ENCODE data around the gene MBOAT1. TPM values are rescaled to one million over a fixed set of nuclear protein-coding genes. Genes with fewer than 3 reads are reported as not detected.
"Not testable (repeated sequence)": the region's sequence is repeated elsewhere in the genome, so short reads cannot be mapped to it uniquely, and the experiment has no call there.

MBOAT1 gene
- total RNA-seq, 2 experiments from 2014 or later: 4.5 to 5.1 TPM

DNA sequence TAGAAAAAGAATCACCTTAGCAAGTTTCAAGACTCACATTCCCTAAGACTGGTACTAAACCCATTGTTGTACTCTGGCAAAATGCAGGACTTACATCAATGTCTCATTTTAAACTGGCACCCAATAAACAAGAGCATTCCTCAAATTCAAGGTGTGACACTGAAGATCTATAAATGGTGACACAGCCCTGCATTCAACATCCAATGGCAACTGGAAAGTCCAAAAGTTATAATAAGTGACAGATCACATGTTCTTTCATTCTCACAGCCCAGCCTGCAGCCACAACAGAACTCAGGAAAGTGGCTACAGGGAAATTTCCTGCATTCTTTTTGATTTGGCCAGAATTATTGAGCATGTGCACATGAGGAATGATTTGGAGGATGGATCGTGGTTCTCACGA is 57.5 kb downstream of the MBOAT1 start:
- DNase-seq: no peak
- Mint-ChIP-seq H3K27ac (no peak overlapping the region), H3K9me3 (no peaks in the 10 kb centered on the region), H3K4me1 (no peaks in the 10 kb centered on the region), H3K27me3 (no peaks in the 10 kb centered on the region), H3K36me3 (no peaks in the 10 kb centered on the region), H3K4me3 (no peak overlapping the region)

DNA sequence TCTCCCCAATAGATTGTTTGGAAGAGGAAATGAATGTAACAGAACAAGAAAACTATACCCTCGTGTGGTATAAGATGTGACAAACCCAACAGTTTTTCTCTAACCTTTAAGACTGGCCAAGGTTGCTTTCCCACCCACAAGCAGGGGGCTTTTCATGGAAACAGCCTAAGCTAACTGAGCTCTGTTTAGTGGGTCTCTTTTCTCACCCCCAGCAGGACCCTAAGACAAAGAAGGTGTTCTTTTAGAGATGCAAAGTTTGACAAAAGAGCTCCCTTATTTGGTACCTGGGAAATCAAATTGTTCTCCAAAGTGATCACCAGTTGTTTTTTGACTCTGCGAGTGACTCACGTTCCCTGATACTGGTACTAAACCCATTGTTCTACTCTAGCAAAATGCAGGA is 59.1 kb downstream of the MBOAT1 start:
- H3K27me3 Mint-ChIP-seq: no peaks in the 10 kb centered on the region
- H3K4me1 Mint-ChIP-seq: no peaks in the 10 kb centered on the region
- no peak for DNase-seq
- H3K9me3 Mint-ChIP-seq: no peaks in the 10 kb centered on the region
- no peaks in the 10 kb centered on the region for H3K36me3 Mint-ChIP-seq
- H3K27ac Mint-ChIP-seq: no peak overlapping the region
- no peak overlapping the region for H3K4me3 Mint-ChIP-seq

DNA sequence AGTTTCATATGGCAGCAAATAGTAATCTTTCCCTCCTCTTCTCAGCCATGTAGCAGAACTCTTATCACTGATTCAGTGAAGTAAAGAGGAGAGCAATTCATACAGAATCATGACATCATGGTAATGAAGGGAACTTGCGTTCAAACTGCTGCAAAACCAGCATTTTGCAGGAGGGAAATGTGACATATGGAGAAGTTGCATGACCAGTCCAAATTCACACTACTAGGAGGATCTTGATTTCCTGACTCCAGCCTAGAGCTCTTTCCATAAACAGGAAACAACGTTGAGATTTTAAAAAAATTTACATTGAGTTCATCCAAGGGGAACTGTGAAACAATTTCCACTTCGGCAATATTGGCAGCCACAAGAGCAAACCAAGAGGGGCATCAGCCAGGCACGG is 63.8 kb downstream of the MBOAT1 start:
- H3K27me3 Mint-ChIP-seq: no peaks in the 10 kb centered on the region
- no peak overlapping the region for H3K27ac Mint-ChIP-seq

DNA sequence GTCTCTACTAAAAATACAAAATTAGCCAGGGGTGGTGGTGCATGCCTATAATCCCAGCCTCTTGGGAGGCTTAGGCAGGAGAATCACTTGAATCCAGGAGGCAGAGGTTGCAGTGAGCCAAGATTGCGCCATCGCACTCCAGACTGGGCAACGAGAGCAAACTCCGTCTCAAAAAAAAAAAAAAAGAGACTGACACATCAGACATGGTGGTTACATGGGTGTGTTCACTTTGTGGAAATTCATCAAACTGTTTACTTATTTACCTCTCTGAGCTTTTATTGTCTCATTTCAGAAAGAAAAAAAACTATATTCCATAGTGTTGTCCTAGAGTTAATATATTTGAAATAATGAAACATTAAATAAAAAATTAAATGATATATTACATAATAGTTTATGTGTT is 64.8 kb downstream of the MBOAT1 start:
- no peak overlapping the region for H3K27ac Mint-ChIP-seq
- peaks cover 5% of the 10 kb centered on the region for H3K36me3 Mint-ChIP-seq
- no peak for DNase-seq
- H3K4me3 Mint-ChIP-seq: no peak overlapping the region
- peaks cover 3% of the 10 kb centered on the region for H3K9me3 Mint-ChIP-seq
- no peaks in the 10 kb centered on the region for H3K27me3 Mint-ChIP-seq
- H3K4me1 Mint-ChIP-seq: no peaks in the 10 kb centered on the region

More for the DNA sequence above, 63.8 kb downstream of the MBOAT1 start:
- Mint-ChIP-seq H3K36me3 (peaks cover 5% of the 10 kb centered on the region), H3K9me3 (peaks cover 3% of the 10 kb centered on the region), H3K4me1 (no peaks in the 10 kb centered on the region), H3K4me3 (no peak overlapping the region)
- DNase-seq: no peak

DNA sequence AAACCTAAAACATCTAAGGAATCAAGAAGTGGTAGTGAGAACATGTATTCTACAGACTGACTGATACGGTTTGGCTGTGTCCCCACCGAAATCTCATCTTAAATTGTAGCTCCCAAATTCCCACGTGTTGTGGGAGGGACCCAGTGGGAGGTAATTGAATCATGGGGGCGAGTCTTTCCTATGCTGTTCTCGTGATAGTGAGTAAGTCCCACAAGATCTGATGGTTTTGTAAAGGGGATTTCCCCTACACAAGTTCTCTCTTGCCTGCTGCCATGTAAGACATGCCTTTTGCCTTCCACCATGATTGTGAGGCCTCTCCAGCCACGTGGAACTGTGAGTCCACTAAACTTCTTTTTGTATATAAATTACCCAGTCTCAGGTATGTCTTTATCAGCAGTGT is 65.4 kb downstream of the MBOAT1 start:
- not testable (repeated sequence) for H3K36me3 Mint-ChIP-seq, H3K4me1 Mint-ChIP-seq, DNase-seq, H3K4me3 Mint-ChIP-seq, H3K9me3 Mint-ChIP-seq, H3K27me3 Mint-ChIP-seq, H3K27ac Mint-ChIP-seq

DNA sequence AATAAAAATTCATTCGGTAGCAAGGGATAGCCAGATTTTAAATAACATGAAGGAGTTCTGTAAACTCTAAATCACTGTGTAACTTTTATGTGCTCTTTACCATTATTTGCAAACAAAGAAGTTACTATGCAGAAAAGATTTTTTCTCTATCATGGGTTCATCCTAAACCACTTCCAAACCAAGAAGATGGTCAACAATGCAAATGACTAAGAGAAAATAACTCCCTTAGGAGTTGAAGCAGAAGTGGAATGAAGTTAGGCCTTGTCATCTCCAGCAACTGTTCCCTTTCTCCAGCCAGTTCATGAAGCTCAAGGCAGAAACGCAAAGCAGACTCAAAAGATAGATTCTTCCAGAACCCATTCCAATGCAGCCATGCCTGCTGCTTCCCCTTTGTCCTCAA is 66.0 kb downstream of the MBOAT1 start:
- DNase-seq: no peak
- H3K27ac Mint-ChIP-seq: no peak overlapping the region
- H3K4me1 Mint-ChIP-seq: no peaks in the 10 kb centered on the region
- H3K4me3 Mint-ChIP-seq: no peak overlapping the region
- peaks cover 3% of the 10 kb centered on the region for H3K9me3 Mint-ChIP-seq
- H3K27me3 Mint-ChIP-seq: no peaks in the 10 kb centered on the region
- peaks cover 5% of the 10 kb centered on the region for H3K36me3 Mint-ChIP-seq

DNA sequence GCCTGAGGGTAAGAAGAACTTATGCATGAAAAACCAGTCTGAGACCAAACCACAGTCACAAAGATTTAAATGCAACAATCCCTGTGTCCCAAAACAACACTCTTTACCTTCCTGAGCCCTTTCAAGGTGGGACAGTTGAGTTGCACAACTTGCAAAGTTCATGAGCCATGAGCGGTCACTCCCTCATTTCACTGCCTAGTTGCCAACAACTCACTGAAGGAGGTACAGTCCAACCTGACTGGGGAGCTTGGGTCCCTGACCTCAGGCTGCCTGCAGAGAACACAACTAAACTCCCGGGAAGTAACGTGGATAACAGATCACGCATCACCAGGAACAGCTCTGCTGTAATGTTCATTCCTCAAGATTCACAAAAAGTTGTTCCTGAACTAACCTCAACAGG is 69.4 kb downstream of the MBOAT1 start:
- H3K36me3 Mint-ChIP-seq: peaks cover 5% of the 10 kb centered on the region
- no peak overlapping the region for H3K27ac Mint-ChIP-seq
- H3K4me3 Mint-ChIP-seq: no peak overlapping the region
- no peak for DNase-seq
- no peaks in the 10 kb centered on the region for H3K4me1 Mint-ChIP-seq
- H3K9me3 Mint-ChIP-seq: peaks cover 3% of the 10 kb centered on the region
- H3K27me3 Mint-ChIP-seq: no peaks in the 10 kb centered on the region

DNA sequence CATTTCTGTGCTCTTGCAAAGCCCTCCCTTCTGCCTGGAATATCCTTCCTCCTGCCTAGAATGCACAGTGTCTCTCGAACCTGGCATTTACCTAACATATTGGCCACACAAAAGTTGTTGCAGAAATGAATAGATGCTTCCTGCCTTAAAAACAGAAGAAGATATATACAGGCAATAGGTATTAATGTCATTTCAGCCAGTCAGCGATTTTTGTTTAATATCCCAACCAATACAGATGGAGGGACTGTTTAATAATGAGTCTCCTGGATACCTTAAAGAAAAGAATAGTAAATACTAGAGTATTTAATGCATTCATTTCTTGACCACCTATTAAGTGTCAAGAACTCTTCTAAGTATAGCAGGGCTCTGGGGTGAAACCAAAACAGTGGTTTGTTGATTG is 70.3 kb downstream of the MBOAT1 start:
- Mint-ChIP-seq H3K27ac (no peak overlapping the region), H3K9me3 (peaks cover 1% of the 10 kb centered on the region), H3K4me1 (no peaks in the 10 kb centered on the region), H3K27me3 (no peaks in the 10 kb centered on the region), H3K36me3 (peaks cover under 1% of the 10 kb centered on the region), H3K4me3 (no peak overlapping the region)
- DNase-seq: no peak

DNA sequence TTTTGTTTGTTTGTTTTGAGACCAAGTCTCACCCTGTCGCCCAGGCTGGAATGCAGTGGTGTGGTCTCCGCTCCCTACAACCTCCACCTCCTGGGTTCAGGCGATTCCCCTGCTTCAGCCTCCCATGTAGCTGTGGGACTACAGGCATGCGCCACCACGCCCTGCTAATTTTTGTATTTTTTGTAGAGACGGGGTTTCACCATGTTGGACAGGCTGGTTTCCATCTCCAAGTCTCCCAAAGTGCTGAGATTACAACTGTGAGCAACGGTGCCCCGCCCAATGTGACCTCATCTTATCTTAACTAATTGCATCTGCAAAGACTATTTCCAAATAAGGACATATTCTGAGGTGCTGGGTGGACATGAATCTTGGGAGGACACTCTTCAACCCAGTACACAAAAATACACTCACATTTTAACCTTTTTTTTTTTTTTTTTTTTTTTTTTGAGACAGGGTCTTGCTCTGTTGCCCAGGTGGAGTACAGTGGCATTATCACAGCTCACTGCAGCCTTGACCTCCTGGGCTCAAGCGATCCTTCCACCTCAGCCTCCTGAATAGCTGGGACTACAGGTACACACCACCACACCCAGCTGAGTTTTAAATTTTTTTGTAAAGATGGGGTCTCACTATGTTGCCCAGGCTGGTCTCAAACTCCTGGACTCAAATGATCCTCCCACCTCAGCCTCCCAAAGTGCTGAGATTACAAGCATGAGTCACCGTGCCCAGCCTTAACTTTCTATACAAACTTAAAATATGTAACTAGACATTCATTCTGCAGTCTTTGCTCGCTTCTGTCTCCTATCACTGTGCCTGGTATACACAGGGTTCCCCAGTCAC is 72.9 kb downstream of the MBOAT1 start:
- H3K4me3 Mint-ChIP-seq, H3K36me3 Mint-ChIP-seq, H3K27me3 Mint-ChIP-seq, H3K27ac Mint-ChIP-seq, H3K9me3 Mint-ChIP-seq, DNase-seq, H3K4me1 Mint-ChIP-seq: not testable (repeated sequence)

DNA sequence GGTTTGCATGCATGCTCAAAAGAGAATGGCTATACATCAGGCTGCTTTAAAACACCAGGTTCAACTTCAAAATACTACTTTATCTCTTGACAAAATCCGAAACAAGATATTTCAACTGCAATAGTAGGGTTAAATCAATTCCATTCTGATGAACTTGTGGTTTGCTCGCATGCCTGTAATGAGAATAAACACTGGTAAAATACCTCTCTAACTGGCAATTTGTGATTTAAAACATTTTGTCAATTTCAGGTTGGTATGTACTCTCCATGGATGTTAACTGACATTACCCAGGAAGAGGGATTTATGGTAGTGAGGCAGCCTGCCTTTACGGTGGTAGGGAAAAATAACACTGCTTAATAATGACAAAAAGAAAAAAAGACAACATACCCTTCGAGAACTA is 74.4 kb downstream of the MBOAT1 start:
- Mint-ChIP-seq H3K27me3 (no peaks in the 10 kb centered on the region), H3K9me3 (no peaks in the 10 kb centered on the region), H3K4me1 (no peaks in the 10 kb centered on the region), H3K36me3 (no peaks in the 10 kb centered on the region), H3K4me3 (no peak overlapping the region), H3K27ac (no peak overlapping the region)
- DNase-seq: no peak

DNA sequence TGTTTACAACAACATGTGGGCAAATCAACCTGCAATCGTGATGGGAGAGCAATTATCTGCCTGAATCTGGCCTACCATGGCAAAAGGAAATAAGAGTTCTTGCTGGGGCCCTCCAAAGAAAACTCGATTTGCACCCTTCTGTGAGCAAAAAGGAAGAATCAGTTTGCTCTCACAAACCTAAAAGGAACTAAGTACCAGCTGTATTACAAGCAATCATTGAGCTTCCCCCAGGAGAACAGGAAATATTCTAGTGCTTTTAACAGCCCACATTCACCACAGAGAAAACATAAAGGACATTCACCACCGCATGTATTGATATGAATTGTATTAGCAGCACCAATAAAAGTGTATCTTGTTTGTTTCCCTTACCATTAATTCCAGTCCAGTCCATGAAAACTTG is 75.0 kb downstream of the MBOAT1 start:
- Mint-ChIP-seq H3K9me3 (no peaks in the 10 kb centered on the region), H3K4me1 (no peaks in the 10 kb centered on the region), H3K36me3 (no peaks in the 10 kb centered on the region), H3K27me3 (no peaks in the 10 kb centered on the region), H3K27ac (no peak overlapping the region), H3K4me3 (no peak overlapping the region)
- no peak for DNase-seq

DNA sequence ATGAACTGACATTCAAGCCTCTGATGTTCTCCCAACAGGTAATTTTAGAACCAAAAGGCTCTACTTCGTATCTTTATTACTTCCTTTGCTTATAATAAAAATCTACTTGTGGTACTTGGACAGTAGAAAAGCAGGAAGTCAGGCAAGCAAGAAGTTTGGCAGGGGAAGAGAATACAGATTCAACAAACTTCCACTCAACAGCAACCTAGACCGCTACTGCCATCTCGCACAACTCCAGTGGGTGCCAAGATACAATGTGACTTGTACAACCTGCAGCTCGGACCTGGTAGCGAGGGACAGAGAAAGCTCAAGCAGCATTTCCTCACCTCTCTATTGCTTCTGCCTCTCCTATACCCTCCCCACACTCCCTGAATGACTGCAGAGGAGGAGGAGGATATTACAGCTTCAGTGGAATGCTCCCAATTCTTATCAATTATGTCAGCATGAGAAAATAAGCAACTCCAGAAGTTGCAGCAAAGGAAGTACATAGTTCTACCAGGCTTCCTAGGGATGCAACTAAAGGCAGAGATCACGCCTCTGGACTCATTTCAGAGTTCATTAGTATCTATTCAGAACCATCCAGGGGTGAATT is 76.5 kb downstream of the MBOAT1 start:
- Mint-ChIP-seq H3K4me3 (no peak overlapping the region), H3K9me3 (no peaks in the 10 kb centered on the region), H3K27ac (no peak overlapping the region)

DNA sequence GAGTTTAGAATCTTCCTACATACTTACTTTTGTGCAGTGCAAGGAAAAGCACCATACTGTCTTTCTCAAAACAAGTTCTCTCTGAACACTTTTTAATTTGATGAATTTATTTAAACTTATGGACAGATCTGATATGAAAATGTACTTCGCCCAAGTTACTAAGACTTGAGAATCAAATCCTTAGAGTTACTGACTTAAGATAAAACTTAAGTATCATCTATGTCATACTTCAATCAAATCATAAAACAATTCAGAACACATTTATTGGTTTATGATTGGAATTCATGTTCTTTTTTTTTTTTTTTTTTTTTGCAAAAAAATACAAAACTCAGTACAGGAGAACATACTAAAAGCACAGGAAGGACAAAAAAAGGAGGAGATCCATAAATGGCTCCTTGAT is 77.7 kb downstream of the MBOAT1 start:
- DNase-seq: no peak
- no peaks in the 10 kb centered on the region for H3K27me3 Mint-ChIP-seq

More for the DNA sequence above, 76.5 kb downstream of the MBOAT1 start:
- Mint-ChIP-seq H3K36me3 (no peaks in the 10 kb centered on the region), H3K4me1 (no peaks in the 10 kb centered on the region), H3K27me3 (no peaks in the 10 kb centered on the region)
- DNase-seq: no peak

DNA sequence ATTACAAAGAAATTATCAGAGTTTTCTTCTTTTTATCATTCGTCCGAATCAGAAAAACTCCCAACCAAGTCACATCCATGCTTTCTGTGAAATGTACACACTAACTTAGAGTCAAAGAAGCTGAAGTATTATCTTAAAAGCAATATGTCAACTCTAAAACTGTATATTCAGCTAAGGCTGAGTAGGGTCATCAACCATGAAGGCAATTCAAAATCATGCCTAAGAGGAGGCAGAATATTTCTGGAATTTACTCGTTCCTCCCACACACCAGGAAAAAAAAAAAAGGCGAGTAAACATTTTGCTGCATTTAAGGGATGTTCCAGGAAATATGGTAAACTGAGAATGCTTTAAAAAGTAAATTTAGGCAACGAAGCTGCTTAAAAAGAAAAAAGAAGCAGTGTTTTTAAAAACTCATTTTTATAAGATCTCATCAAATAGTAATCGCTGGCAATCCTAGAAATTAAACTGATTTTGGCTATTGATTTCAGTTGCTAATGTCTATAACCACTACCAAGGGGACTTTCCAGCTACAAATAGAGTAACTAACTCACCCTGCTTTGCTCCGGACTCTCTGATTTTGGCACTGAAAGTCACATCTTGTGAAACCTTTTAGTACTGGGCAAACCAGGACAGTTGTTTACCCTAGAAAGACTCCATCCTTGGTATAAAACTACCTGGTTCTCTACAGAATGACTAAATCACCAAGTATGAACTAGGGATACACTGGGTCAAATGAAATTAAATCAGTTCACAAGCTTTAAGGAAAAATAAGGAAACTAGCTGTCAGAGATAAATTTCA is 82.8 kb downstream of the MBOAT1 start:
- H3K27ac Mint-ChIP-seq: no peak overlapping the region
- peaks cover 4% of the 10 kb centered on the region for H3K27me3 Mint-ChIP-seq
- peaks cover 4% of the 10 kb centered on the region for H3K4me1 Mint-ChIP-seq
- no peaks in the 10 kb centered on the region for H3K9me3 Mint-ChIP-seq
- no peak for DNase-seq
- H3K4me3 Mint-ChIP-seq: no peak overlapping the region
- no peaks in the 10 kb centered on the region for H3K36me3 Mint-ChIP-seq

More for the DNA sequence above, 77.7 kb downstream of the MBOAT1 start:
- H3K9me3 Mint-ChIP-seq: no peaks in the 10 kb centered on the region
- H3K4me3 Mint-ChIP-seq: no peak overlapping the region
- H3K4me1 Mint-ChIP-seq: no peaks in the 10 kb centered on the region
- no peak overlapping the region for H3K27ac Mint-ChIP-seq
- no peaks in the 10 kb centered on the region for H3K36me3 Mint-ChIP-seq

DNA sequence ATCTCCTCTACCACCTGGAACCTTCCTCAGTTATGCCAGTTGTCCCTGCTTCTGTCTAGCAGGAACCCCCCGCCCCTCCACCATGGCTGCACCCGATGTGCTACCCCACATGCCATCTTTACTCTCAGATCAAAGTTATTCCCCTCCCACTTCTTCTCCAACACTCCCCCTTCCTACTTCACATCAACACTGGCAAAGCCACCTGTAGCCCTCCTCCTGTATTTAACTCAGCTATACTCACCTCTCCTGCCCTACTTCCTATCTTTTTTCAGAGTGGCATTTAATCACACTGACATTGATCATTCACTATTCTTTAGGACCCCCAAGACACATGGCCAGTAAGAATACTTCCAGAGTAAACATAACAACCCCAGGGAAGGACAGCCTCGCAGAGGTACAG is 84.3 kb downstream of the MBOAT1 start:
- no peak overlapping the region for H3K27ac Mint-ChIP-seq
- H3K4me3 Mint-ChIP-seq: no peak overlapping the region
- peaks cover 4% of the 10 kb centered on the region for H3K4me1 Mint-ChIP-seq
- DNase-seq: no peak
- H3K27me3 Mint-ChIP-seq: peaks cover 4% of the 10 kb centered on the region
- H3K36me3 Mint-ChIP-seq: no peaks in the 10 kb centered on the region
- H3K9me3 Mint-ChIP-seq: no peaks in the 10 kb centered on the region

Measured in activated naive CD8-positive, alpha-beta T cell treated with anti-CD3 and anti-CD28 coated beads for 36 hours (primary cell).